Lower lobe of right lung (tissue), 2 donors: ENCODE results near the gene SLC25A21. TPM values are rescaled to one million over a fixed set of nuclear protein-coding genes. Genes with fewer than 3 reads are reported as not detected.

Experiments
- ATAC-seq, 2 donors: fragments of 200-7000 bp; cut with Tn5 transposase; one replicate each; pipeline ENCODE4 v1.9.1; 2020 to 2022; ENCODE audit warnings: mild to moderate bottlenecking in 2 of 2, moderate library complexity in 2 of 2
- DNase-seq: peaks from one replicate; pipeline ENCODE4 v3.0.0-alpha.2; 2020
- H3K27ac ChIP-seq: fragments of 200-600 bp; one replicate; pipeline ENCODE4 v1.8.0; 2022
- H3K27me3 ChIP-seq: fragments of 200-600 bp; one replicate; pipeline ENCODE4 v1.8.0; 2022; ENCODE audit warnings: low read depth
- H3K36me3 ChIP-seq: fragments of 200-600 bp; one replicate; pipeline ENCODE4 v1.8.0; 2022; ENCODE audit warnings: mild to moderate bottlenecking
- H3K4me1 ChIP-seq: fragments of 200-600 bp; one replicate; pipeline ENCODE4 v1.8.0; 2022
- H3K4me3 ChIP-seq: fragments of 200-600 bp; one replicate; pipeline ENCODE4 v1.8.0; 2022; ENCODE audit warnings: mild to moderate bottlenecking
- H3K9me3 ChIP-seq: fragments of 200-600 bp; one replicate; pipeline ENCODE4 v1.8.0; 2022
- intact Hi-C: fragments of 100-400 bp; cut with DNase I; formaldehyde crosslinking; loops from one replicate; pipeline ENCODE4 v1.11.0; 2022
- total RNA-seq: library from RNA; stranded (reverse); fragmentation: NEBNext Ultra II Directional; extraction: Animal tissue kit (Norgen Biotek cat#: 25700); gene quantifications from one replicate; pipeline ENCODE4 v1.2.1, GENCODE V29; 2021
- TF ChIP-seq, protein P1 (sequence below): fragments of 200-600 bp; IDR thresholded peaks from one replicate; pipeline ENCODE4 v1.8.0; 2022; ENCODE audit warnings: antibody characterized with exemption, mild to moderate bottlenecking
- donor health status: DM: no; HTN: yes; CAD: no; lungs with severe emphysema.

The SLC25A21 gene
- total RNA-seq, 1 donor from 2014 or later: 0.38 TPM

DNA sequence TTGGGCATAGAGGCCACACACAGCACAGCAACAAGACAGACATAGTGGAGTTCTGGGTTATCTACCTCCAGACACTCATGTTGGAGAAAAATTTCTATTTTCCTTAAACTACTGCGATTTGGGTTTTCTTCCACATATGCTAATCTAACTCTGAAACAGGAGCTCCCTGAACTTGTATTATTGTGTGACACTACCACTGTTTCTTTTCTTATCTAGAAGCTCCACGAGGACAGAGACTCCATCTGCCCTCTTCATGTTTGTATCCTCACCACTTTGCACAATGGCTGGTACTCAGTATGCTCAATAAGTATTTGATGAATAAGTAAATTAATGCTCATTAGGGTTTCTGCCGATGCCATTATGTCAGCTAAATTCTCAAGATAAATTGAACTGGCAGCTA lies 292.1 kb downstream of the SLC25A21 start:
- DNase-seq (no peak), ATAC-seq (no peak)
- H3K27me3 ChIP-seq: no peaks in the 10 kb centered on the region
- no peaks in the 10 kb centered on the region for H3K4me1 ChIP-seq
- H3K4me3 ChIP-seq: no peak overlapping the region
- TF ChIP-seq, protein P1, sequence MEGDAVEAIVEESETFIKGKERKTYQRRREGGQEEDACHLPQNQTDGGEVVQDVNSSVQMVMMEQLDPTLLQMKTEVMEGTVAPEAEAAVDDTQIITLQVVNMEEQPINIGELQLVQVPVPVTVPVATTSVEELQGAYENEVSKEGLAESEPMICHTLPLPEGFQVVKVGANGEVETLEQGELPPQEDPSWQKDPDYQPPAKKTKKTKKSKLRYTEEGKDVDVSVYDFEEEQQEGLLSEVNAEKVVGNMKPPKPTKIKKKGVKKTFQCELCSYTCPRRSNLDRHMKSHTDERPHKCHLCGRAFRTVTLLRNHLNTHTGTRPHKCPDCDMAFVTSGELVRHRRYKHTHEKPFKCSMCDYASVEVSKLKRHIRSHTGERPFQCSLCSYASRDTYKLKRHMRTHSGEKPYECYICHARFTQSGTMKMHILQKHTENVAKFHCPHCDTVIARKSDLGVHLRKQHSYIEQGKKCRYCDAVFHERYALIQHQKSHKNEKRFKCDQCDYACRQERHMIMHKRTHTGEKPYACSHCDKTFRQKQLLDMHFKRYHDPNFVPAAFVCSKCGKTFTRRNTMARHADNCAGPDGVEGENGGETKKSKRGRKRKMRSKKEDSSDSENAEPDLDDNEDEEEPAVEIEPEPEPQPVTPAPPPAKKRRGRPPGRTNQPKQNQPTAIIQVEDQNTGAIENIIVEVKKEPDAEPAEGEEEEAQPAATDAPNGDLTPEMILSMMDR: no peak
- H3K9me3 ChIP-seq: no peaks in the 10 kb centered on the region
- no peaks in the 10 kb centered on the region for H3K36me3 ChIP-seq
- H3K27ac ChIP-seq: no peak overlapping the region
- intact Hi-C loops: no loop called here

DNA sequence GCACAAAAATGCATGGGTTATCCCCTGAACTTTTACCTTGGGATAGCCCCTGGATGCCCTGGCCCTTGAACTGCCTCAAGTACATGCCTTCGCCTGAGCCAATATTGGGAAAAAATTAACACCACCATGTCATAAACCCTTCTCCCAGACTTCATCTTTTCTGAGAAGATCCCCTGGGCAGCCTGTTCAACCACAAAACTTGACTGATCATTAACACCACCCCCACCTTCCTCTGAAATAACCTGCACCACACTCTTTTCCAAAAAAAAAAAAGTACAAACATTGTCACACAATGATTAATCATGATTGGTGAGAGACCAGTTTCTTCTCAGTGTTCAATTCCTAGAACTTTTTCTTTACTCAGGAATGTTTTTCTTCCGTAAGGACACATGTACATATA lies 292.8 kb downstream of the SLC25A21 start:
- ATAC-seq: no peak
- TF ChIP-seq, protein P1: no peak
- DNase-seq: no peak
- Histone ChIP-seq H3K27me3 (no peaks in the 10 kb centered on the region), H3K36me3 (no peaks in the 10 kb centered on the region), H3K27ac (no peak overlapping the region), H3K9me3 (no peaks in the 10 kb centered on the region), H3K4me3 (no peak overlapping the region), H3K4me1 (no peaks in the 10 kb centered on the region)
- intact Hi-C loops: no loop called here

DNA sequence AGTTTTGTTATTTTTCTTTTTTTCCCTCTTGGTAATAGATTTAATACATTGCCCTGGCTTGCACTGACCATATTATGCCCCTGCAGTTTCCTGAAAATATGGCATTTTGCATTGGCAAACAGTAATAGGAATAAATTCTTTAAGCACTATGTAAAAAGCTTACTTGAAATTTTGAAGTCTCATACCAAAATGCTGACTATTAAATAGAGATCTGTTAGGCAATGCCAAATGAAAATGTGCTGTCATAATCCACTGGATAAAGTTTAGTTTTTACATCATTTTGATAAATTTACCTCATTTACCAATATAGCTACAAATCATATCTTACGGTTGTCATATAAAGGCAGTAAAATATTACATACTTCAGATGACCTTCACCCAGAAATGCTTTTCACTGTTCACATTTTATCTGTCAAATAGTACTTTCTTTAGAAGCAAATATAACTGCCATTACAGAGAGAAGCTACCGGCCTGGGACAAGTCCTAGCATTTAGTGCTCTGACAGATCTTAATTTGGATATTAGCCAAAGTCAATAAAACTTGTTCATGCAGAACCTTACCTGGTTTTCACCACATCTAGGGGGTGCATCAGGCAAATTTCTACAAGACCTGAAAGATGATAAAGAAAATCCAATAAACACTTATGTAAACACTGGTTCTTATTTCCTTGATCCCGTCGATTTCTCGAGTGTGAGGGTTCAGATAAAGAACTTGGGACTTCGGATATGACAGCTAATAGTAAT lies 297.8 kb downstream of the SLC25A21 start:
- ATAC-seq (no peak), DNase-seq (no peak)
- Histone ChIP-seq H3K9me3 (no peaks in the 10 kb centered on the region), H3K27ac (no peak overlapping the region), H3K4me1 (no peaks in the 10 kb centered on the region), H3K27me3 (no peaks in the 10 kb centered on the region), H3K36me3 (no peaks in the 10 kb centered on the region), H3K4me3 (no peak overlapping the region)
- intact Hi-C loops: no loop called here
- TF ChIP-seq, protein P1: no peak

DNA sequence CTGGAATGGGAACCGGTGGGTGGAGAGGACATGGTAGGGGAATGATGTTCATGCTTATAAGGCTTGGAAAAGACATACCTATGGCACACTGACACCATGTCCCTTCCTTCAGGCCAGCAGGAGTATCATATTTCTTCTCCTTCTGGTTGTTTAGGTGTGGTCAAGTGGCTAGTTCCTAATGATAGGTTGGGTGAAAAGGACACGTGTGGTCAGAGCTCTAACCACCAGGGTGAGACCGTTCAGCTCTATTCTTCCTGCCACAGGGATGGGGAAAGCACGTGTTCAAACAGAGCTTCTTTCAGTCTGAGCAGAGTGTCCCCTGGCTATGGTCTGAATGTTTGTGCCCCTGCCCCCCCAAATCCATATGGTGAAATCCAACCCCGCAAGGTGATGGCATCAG lies 301.6 kb downstream of the SLC25A21 start:
- TF ChIP-seq, protein P1: no peak
- H3K4me1 ChIP-seq: no peaks in the 10 kb centered on the region
- no peak overlapping the region for H3K27ac ChIP-seq
- intact Hi-C loops: no loop called here
- ATAC-seq (no peak), DNase-seq (no peak)
- no peaks in the 10 kb centered on the region for H3K9me3 ChIP-seq
- no peak overlapping the region for H3K4me3 ChIP-seq
- no peaks in the 10 kb centered on the region for H3K36me3 ChIP-seq
- no peaks in the 10 kb centered on the region for H3K27me3 ChIP-seq

DNA sequence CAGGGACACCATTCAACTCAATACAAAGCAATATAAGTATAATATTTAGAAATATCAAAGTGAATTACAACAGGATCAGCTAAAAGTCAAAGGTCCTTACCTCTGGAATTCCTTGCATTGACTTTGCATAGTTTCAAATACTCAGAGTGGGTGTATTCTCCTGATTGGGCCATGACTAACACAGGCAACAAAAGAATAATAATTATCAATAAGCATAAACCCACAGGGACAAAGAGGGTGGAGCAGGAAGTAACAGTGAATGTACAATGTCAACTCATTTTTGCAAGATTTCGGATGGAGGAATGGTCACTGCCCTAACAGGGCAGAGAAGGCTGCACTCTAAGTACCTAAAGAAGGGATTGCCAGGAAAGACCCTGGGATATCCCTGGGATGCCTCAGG lies 303.3 kb downstream of the SLC25A21 start:
- Histone ChIP-seq H3K9me3 (no peaks in the 10 kb centered on the region), H3K4me3 (no peak overlapping the region), H3K36me3 (no peaks in the 10 kb centered on the region), H3K4me1 (no peaks in the 10 kb centered on the region), H3K27ac (no peak overlapping the region), H3K27me3 (no peaks in the 10 kb centered on the region)
- ATAC-seq (no peak), DNase-seq (no peak)
- intact Hi-C loops: no loop called here
- TF ChIP-seq, protein P1: no peak
